A673 (cell line): ENCODE measurements around the gene RIPK1. TPM values are rescaled to one million over a fixed set of nuclear protein-coding genes. Genes with fewer than 3 reads are reported as not detected.
A peak's percentile ranks its signal among the peaks of the same experiment; 100 is the strongest.
"Not testable (repeated sequence)": the region's sequence is repeated elsewhere in the genome, so short reads cannot be mapped to it uniquely, and the experiment has no call there.

ENCODE experiments used
- BruUV-seq: library from RNA; stranded (reverse); fragments of 400-500 nt; replicated peaks from 2 replicates; lab custom pipeline; 2021; lab: Mats Ljungman, UMichigan
- CTCF ChIA-PET: fragments of 300-600 bp; sonication (Branson Sonifier 250); formaldehyde crosslinking; loops from one replicate; lab custom pipeline; 2022; ENCODE audit warnings: antibody characterized with exemption; lab: Charles Lee
- POLR2A ChIA-PET: fragments of 300-600 bp; sonication (Branson Sonifier 250); formaldehyde crosslinking; loops from one replicate; lab custom pipeline; 2022; ENCODE audit warnings: antibody characterized with exemption; ENCODE audit not compliant: low non-redundant PET; lab: Charles Lee
- DNase-seq: peaks from one replicate; pipeline ENCODE4 v3.0.0-alpha.2; 2015; ENCODE audit warnings: low spot score
- H3K27ac ChIP-seq: fragments of 200-600 bp; sonication (generic); 2 replicates; pipeline ENCODE4 v1.5.1; 2016; ENCODE audit warnings: mixed run types, low read depth, mild to moderate bottlenecking, mixed read lengths, antibody characterized with exemption, low read length; ENCODE audit not compliant: poor library complexity, severe bottlenecking
- H3K27me3 ChIP-seq: fragments of 200-600 bp; sonication (generic); replicated peaks from 2 replicates; pipeline ENCODE4 v1.6.1; 2017; ENCODE audit warnings: mixed run types, low read depth, mild to moderate bottlenecking, mixed read lengths, antibody characterized with exemption, low read length; ENCODE audit not compliant: insufficient read depth, poor library complexity
- H3K36me3 ChIP-seq: fragments of 200-600 bp; sonication (generic); 2 replicates; pipeline ENCODE4 v1.6.1; 2016; ENCODE audit warnings: mixed run types, mild to moderate bottlenecking, mixed read lengths, antibody characterized with exemption, low read length; ENCODE audit not compliant: insufficient read depth, poor library complexity, severe bottlenecking
- H3K4me1 ChIP-seq: fragments of 200-600 bp; sonication (generic); 2 replicates; pipeline ENCODE4 v1.6.1; 2017; ENCODE audit warnings: mixed run types, mild to moderate bottlenecking, mixed read lengths, antibody characterized with exemption, low read length; ENCODE audit not compliant: insufficient read depth, poor library complexity, severe bottlenecking
- H3K4me3 ChIP-seq: fragments of 200-600 bp; sonication (generic); 2 replicates; pipeline ENCODE4 v1.5.1; 2016; ENCODE audit warnings: low read depth, mixed run types, mild to moderate bottlenecking, mixed read lengths, low read length; ENCODE audit not compliant: poor library complexity, severe bottlenecking
- H3K9me3 ChIP-seq: fragments of 200-600 bp; sonication (generic); 2 replicates; pipeline ENCODE4 v1.6.1; 2016; ENCODE audit warnings: mixed run types, low read depth, mild to moderate bottlenecking, mixed read lengths, antibody characterized with exemption, low read length; ENCODE audit not compliant: poor library complexity, severe bottlenecking
- CTCF ChIP-seq: fragments of 300-800, 200-600 bp; sonication (generic); conservative IDR thresholded peaks from 2 replicates; pipeline ENCODE4 v1.5.1; 2017; ENCODE audit warnings: low read depth, mild to moderate bottlenecking, antibody characterized with exemption, low read length, moderate library complexity, mixed read lengths
- EZH2 ChIP-seq: fragments of 200-600 bp; sonication (generic); IDR thresholded peaks from 2 replicates; pipeline ENCODE4 v1.6.1; 2017; ENCODE audit warnings: borderline replicate concordance, low read depth, mild to moderate bottlenecking, mixed read lengths, antibody characterized with exemption, low read length; ENCODE audit not compliant: poor library complexity, severe bottlenecking
- intact Hi-C: fragments of 100-400 bp; cut with micrococcal nuclease; formaldehyde crosslinking; loops from one replicate; pipeline ENCODE4 v1.10.0; 2022; ENCODE audit not compliant: unreplicated experiment
- total RNA-seq: library from RNA; stranded (reverse); gene quantifications from 2 replicates; pipeline ENCODE4 v1.2.3, GENCODE V29; 2021

RIPK1 gene
- total RNA-seq, 1 experiment from 2014 or later = 15.0 TPM

- H3K4me3 ChIP-seq = no peak overlapping the region
- ChIA-PET CTCF (no interaction called here), POLR2A (no interaction called here)
- peaks cover 30% of the 10 kb centered on the region for H3K4me1 ChIP-seq
- no peaks in the 10 kb centered on the region for H3K9me3 ChIP-seq
- no peak for DNase-seq
- H3K27me3 ChIP-seq = no peaks in the 10 kb centered on the region
- intact Hi-C loops = no loop called here
- peak overlapping the region; percentile 60 for H3K27ac ChIP-seq
- no peak for TF ChIP-seq EZH2
- TF ChIP-seq CTCF = no peak
- H3K36me3 ChIP-seq = no peaks in the 10 kb centered on the region
- no TSS peak for BruUV-seq
Observed at GRCh38 chr6:3026791-3027626, 41.3 kb upstream of the RIPK1 start.

GRCh38 chr6:3028156-3028555, 40.1 kb upstream of the RIPK1 start:
- CTCF ChIA-PET, H3K9me3 ChIP-seq, H3K27ac ChIP-seq, intact Hi-C loops, H3K4me3 ChIP-seq, H3K27me3 ChIP-seq, DNase-seq, POLR2A ChIA-PET, BruUV-seq, H3K36me3 ChIP-seq: not testable (repeated sequence)
- peaks cover 25% of the 10 kb centered on the region for H3K4me1 ChIP-seq

- Histone ChIP-seq H3K27ac (no peak overlapping the region), H3K9me3 (no peaks in the 10 kb centered on the region), H3K27me3 (no peaks in the 10 kb centered on the region), H3K4me3 (no peak overlapping the region), H3K36me3 (no peaks in the 10 kb centered on the region), H3K4me1 (peaks cover 2% of the 10 kb centered on the region)
- ChIA-PET POLR2A (no interaction called here), CTCF (no interaction called here)
- TF ChIP-seq CTCF (no peak), EZH2 (no peak)
- BruUV-seq = no TSS peak
- DNase-seq = no peak
- intact Hi-C loops = no loop called here
Observed at GRCh38 chr6:3031857-3032640, 36.2 kb upstream of the RIPK1 start.
